NCI-H1105 treated with DMSO at 0.1 percent for 48 hours (cell line): Measurements from ENCODE around the gene DIPK1B.
"Not testable (repeated sequence)": the region's sequence is repeated elsewhere in the genome, so short reads cannot be mapped to it uniquely, and the experiment has no call there.

Experiments
- DNase-seq: peaks from one replicate; lab custom pipeline; 2025; lab: John Stamatoyannopoulos, UW

DIPK1B gene

DNA sequence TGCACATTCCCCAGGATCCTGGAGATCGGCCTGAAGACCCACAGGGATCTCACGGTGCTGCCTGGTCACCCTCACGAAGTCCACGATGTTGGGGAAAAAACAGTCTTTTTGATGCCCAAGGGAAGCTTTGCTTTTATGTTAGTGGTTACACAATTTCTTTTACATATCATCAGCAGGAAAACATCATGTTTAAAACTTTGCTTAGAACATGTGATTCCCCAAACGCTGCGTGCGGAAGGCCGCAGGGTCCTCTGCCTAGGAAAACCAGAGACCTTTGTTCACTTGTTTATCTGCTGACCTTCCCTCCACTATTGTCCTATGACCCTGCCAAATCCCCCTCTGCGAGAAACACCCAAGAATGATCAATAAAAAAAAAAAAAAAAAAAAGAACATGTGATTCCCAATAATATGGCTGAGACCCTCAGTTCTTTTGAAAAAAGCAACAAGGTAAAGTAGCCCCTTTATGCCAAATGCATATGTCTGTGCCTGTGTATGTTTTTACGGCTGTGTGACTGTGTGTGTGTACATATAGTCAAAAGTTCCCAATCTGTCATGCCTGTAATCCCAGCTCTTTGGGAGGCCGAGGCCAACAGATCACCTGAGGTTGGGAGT, 13.6 kb upstream of the DIPK1B start:
- no peak for DNase-seq

DNA sequence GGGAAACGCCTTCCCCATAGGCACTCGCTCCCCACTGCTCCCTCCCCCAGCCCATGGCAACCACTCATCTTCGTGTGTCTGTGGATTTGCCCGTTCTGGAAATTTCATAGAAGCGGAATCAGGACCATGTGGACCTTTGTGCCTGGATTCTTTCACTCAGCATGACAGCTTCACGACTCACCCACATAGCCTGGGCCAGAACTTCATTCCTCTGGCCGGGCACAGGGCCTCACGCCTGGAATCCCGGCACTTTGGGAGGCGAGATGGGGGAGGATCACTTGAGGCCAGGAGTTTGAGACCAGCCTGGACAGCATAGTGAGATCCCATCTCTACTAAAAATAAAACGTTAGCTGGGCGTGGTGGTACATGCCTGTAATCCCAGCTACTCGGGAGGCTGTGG, 12.1 kb upstream of the DIPK1B start:
- no peak for DNase-seq

DNA sequence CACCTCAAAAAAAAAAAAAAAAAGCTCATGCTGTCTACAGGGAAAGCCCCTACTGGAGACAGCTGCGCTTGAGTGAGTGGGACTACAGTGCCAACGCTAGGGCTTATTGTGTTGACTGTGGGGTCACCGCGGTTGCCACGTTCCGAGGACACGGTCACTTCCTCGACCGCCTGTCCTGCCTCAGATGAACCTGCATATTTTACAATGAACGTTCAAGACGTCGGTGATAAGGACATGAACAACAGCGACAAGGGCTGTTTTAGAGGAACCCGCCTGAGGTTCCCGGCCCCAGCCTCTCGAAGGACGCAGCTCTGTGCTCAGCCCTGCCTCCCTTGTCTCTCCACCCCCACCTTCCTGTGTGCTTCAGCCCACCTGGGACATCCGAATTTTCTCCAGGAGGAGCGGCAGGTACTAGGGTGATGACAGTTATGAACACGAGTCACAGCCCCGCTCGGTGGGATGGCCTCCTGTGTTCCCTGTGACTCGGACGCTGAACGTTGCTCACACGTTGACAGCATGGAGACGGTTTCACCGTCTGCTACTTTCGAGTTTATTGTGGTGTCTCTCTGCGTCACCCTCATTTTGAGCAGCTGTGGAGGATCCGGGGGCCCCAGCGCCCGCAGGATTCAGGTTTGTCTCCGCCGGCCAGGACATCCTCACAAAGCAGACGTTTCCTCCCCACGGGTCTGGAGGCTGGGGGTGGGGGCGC, 11.3 kb upstream of the DIPK1B start:
- DNase-seq = no peak

DNA sequence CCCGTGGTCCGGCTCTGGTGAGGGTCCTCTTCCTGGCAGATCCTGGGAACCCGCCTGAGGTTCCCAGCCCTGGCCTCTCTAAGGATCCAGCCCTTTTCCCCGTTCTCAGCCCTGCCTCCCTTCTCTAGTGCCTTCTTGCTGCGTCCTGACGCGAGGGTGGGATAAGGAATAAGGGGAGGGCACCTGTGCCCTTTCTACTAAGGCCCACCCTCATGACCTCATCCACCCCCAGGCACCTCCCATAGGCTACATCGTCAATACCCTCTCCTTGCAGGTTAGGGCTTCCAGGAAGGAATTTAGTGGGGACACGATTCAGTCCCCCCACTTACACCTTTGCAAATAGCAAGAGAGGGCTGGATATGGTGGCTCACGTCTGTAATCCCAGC, 10.7 kb upstream of the DIPK1B start:
- no peak for DNase-seq

DNA sequence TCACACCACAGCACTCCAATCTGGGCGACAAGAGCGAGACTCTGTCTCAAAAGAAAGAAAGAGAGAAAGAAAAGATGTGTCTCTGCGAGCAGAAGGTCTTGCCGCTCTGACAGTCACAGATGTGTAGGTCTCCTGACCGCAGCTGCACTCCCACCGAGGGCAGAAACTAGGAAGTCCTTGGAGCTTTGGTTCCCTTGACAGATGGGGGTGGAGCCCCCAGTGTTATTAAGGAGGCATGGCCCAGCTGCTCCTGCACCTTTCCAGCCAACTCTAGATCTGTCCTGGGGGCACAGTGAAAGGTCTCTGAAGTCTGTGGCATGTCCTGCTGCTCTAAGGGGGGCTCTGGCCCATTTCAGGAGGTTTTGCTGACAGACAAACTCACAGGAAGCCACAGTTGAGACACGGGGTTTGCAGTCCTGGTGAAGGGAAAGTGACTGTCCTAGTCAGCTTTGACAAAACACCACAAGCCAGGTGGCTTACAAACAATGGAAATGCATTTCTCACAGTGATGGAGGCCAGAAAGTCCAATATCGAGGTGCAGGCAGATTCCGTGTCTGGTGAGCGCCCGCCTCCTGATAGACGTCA, 9.0 kb upstream of the DIPK1B start:
- no peak for DNase-seq

DNA sequence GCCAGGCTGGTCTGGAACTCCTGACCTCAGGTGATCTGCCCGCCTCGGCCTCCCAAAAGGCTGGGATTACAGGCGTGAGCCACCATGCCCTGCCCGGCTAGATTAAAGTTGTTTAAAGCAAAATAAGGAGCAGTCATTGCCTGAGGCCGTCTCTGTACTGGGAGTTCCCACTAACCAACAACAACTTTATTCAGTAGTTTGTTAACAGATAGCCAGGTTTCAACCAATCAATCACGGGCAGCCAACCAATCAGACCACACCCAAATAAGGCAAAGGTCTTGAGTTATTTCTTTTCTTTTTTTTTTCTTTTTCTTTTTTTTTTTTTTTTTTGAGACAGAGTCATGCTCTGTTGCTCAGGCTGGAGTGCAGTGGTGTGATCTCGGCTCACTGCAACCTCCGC, 7.6 kb upstream of the DIPK1B start:
- not testable (repeated sequence) for DNase-seq

DNA sequence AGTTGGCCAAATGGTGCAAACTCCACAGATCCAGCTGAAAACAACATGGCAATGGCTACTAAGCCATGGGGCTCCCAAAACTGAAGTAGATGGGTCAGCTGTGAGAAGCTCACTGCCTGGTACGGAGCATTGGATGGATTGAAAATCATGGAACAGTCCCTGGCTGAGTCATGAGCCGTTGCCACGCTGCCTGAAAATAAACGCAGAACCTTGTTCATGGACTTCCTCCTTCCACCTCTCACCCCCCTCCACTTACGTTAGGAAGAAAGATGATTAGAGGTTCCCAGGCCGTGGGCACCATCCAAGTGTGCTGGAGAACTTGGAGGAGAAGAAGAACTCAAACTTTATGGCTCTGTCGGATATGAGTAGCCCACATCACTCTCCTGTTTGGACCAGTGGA, 6.8 kb upstream of the DIPK1B start:
- DNase-seq = no peak

DNA sequence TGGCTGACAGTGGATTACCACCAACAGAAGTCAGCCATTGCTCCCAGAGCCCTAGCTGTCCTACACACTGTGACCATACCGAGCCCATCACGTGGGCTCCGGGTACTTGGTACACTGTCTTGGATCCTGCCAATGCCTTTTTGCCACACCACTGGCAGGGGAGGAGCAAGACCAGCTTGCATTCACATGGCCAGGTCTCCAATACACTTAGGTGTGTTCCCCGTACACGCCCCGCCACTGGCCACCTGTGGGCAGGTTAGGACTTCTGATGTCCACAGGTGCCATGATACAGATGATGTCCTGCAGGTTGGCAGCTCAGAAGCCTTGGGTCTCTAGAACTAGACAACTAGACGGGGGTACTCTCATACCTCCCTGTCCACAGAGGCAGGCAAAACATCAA, 5.4 kb upstream of the DIPK1B start:
- no peak for DNase-seq

DNA sequence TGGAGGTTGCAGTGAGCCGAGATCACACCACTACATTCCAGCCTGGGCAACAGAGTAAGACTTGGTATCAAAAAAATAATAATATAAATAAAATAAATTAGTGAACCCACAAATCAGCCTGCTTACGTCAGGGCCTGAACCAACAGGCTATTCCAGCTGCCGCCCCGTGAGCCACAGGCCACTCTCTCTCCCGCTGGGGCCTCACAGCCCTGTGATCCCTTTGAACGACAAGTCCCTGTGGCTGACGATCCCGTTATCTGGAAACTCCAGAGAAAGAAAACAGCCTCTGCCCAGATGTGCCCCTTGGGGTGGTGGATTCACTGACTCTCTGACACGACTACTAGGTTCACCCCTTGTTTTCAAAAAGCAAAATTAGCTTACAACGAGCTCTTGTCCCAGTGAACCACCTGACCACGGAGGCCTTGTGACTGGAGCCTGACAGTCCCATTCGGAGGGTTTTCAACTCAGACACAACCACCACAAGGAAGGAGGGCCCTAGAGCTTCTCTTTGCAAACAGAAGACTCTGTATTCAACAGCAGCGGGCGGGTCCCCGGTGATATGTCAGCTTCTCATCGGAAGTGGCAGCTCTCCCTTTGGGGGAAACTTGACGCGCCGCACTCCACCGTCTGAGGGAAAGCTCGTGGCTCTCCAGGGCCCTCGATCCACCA, 4.4 kb upstream of the DIPK1B start:
- DNase-seq = no peak

DNA sequence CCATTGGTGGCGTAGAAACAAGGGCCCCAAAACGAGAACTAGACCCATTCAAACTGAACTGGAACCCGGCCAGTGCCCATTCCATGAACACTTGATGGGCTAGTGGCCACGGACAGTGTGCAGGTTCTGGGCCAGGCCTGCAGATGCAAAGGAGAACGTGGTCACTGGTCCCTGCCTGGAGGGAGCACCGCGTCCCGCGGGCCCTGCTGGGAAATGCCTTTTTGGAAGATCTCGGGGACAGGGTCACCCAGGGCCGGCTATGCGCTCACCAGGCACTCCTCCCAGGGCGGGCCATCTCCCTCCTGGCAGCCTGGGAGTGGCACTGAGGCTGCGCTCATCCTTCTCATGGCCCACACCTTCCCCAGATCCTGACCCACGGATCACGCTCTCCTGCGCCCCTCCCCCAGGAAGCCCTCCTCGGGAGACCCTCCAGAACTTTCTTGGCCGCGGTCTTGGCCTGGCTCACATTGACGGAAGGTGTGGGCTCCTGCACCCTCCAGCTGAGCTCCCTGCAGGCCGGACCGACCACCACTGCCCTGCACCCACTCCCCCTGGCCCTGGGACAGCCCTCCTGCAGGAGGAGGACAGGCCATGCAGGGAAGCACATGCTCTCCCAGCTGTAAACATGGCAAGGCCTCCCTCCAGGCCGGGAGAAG, 2.8 kb upstream of the DIPK1B start:
- no peak for DNase-seq

DNA sequence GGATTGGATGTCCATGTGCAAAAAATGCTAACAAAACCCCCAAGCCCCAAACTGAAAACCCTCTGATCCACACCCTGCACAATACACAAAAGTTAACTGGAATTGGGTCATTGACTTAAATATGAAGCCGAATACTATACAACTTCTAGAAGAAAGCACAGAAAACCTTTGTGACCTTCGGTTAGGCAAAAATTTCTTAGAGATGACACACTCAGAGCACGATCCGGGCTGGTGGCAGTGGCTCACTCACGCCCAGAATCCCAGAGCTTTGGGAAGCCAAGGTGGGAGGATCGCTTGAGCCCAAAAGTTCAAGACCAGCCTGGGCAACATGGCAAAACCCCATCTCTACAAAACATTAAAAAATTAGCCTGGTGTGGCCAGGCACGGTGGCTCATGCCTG, 1.8 kb upstream of the DIPK1B start:
- DNase-seq = no peak

DNA sequence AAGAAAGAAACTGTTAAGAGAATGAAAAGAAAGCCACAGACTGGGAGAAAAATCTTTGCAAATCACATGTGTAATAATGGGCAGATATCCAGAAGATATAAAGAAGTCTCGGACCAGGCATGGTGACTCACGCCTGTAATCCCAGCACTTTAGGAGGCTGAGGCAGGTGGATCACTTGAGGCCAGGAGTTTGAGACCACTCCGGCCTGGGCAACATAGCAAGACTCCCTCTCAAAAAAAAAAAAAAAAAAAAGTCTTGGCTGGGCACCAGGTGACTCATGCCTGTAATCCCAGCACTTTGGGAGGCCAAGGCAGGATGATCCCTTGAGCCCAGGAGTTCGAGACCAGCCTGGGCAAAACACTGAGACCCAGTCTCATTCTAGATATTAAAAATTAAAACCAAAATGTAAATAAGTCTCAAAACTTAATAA, 1.1 kb upstream of the DIPK1B start:
- DNase-seq = not testable (repeated sequence)

DNA sequence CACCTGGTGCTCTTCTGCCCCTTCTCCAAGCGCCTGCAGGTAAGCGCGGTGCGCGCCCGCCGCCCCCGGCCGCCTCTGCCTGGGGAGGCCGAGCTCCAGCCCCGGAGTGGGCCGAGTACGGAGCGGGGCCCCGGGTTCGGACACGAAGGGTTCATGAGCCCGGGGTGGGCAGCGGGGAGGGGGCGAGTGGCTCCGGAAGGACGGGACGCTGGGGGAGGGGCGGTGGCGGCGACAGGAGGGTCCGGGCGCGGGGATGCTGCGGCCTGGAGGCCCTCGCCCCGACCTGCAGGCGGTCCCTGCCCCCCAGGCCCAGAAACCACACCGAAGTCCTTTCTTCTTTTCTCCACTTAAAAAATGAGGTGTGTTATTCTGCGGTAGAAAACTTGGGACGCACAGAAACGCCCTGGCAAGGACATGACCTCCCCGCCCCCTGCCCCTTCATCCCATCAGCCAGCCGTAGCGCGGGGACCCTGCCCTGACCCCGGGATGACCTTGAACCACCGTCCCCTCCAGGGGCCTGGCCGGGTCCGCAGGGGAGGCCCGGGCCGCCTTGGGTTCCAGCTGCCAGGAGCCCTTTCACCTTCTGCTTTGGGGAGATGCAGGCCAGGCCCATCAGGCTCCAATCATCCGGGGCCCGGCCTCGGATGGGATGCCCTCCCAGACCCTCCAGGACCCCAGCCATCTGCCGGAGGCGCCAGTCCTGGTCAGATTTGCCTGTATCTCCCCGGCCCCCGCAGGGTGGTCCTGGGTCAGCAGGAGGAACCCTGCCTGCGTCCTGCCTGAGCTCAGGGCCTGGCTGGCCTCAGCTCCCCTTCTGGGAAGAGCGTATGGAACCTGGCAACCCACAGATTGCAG, 545 bp downstream of the DIPK1B start:
- no peak for DNase-seq

DNA sequence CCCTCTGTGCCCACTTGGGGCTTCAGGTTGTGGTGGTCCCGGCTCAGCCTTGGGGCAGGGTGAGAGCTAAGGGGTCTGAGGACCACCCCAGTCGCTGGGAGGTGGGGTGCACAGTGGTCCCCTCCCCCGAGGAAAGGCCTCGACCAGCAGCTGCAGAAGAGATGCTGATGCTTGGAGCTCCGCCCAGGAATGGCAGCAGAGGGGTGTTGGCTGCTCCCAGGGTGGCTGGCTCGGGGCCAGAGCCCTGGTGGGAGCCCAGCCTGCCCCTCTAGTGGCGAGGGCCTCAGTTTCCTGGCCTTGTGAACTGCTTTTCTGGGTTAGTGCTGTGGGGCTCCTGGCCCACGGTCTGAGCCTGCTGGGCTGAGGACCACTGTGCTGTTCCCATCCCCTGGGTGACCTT, 1.2 kb downstream of the DIPK1B start:
- peak; percentile 15 for DNase-seq

DNA sequence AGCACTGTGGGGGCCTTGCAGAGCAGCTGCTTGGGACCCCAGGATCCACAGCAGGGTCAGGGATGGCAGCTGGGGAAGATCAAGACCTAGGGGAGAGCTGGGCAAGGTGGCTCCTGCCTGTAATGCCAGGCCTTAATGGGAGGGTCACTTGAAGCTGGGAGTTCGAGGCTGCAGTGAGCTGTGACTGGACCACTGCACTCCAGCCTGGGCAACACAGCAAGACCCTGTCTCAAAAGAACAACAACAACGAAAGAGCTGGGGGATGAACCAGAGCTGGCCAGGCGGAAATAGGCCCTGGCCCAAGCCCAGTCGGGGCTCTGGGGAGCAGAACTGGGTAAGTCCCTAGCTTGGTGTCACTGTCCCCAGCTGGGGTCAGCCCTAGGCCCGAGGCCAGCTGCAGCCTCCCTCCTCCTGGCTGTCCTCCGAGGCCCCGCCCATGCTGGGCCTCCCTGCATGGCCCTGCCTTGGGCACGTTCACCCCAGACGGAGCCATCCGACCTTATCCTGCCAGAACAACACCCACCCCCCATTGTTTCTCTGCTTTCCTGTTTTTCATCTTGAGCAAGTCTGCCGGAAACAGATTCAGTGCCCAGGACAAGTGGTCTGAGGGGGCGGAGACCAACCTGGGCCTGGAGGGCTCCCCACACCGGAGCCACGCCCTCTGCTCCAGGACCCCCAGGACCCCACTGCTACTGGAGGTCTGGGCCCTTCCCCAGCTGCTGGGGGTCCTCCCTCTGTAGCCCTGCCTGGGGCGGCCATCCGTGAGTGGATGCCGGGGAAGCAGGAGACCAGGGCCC, 1.9 kb downstream of the DIPK1B start:
- no peak for DNase-seq

DNA sequence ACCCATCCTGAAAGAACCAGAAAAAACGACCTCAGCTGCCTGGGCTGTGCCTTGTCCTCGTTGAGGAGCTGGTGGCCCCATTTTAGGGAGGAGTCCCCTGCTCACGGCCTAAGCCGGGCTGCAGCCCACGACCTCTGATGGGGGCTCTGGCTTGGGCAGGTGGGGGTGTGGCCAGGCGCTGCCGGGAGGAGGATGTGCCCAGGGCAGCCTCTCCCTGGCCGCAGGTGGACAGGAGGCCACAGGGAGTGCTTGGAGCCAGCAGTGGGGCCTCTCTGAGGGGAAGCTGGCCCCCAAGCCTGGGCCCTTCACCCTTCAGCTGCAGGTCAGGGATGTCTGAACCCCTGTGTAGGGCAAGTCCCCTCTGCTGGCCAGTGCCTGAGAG, 2.5 kb downstream of the DIPK1B start:
- DNase-seq = no peak

DNA sequence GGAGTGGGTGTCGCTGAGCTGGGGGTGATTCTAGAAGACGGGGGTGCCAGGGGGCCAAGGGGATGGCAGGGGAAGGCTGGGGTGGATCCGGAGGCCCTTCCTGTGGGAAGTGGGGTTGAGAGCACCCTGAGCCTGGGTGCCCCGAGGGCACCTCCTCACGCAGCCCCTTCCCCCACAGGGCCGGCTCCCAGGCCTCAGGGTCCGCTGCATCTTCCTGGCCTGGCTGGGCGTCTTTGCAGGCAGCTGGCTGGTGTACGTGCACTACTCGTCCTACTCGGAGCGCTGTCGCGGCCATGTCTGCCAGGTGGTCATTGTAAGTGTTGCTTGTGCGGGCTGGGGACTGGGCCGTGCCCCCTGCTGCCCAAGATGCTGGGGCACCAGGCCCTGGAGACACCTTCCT, 5.0 kb downstream of the DIPK1B start:
- no peak for DNase-seq

DNA sequence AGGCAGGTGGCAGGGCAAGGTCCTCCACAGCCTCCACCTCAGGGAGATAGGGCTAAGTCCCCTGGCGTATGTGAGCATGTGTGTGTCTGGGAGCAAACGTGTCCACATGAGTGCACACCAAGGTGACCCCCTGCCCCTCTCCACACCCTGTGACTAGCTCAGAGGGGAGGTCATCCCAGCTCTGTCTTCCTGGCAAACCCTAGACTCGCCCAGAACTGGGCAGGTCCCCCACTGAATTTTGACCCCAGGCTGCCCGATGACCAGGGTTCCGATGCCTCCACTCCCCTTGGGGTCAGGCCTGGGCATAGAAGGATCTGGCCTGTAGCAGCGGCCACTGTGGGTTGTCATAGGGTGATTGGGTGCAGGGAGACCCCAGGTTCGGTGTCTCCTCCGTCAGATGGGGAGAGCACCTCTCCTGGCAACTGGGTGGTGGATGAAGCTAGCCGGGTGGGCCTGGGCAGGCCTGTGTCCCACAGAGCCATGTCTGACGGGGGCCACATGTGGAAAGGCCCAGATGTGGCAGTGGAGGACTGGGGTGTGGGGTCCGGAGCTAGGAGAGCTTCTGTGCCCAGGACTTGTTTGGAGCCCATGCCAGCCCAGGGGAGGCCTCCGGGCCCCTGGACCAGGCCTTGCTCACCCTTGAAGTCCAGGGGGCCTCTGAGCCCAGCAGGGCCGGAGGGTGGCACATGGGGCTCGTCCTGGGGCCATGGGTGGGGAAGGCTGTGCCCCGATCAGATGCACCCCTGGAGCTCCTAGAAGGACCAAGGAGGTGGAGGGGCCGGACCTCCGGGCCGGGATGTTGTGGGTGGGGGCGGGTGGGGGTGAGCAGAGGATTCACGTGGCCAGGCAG, 6.2 kb downstream of the DIPK1B start:
- DNase-seq = no peak

DNA sequence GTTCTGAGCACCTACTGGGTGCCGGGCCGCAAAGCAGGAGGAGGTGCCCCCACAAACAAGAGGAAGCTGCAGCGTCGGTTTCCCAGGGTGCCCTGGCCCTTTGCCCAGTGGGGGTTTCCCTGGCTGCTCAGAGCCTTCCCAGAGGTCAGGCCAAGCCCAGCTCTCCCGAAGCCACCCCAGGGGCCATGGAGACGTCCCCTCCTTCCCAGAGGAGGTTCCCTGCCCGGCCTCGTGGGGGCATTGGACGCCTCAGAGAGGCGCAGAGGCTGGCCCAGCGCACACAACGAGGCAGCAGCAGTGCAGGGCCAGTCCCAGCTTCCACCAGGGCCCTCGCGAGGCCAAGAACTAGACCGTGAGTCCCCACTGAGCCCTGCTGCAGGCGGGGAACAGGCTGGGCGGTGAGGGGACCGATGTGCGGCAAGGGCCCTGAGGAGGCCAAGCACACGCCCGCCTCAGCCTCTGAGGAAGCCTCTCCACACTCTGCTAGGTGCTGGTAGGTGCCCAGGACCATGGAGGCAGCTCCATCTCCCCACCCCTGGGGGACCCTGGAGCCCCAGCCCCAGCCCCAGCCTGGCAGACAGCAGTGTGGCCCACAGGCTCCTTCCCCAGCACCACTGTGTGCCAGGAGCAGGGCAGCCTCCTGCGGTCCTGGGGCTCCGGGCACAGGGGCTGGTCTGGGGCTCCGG, 7.0 kb downstream of the DIPK1B start:
- DNase-seq = no peak
